Muscle of back (tissue), 13 donors: ENCODE data around the gene SLC38A5. TPM values are rescaled to one million over a fixed set of nuclear protein-coding genes. Genes with fewer than 3 reads are reported as not detected.
"Not testable (repeated sequence)": the region's sequence is repeated elsewhere in the genome, so short reads cannot be mapped to it uniquely, and the experiment has no call there.

Experiments used
- DNase-seq, 3 donors: peaks; one replicate each; pipeline versions ENCODE4 v3.0.0 to v3.0.0-alpha.2; 2013
- long read RNA-seq, 9 donors: transcript quantifications; one replicate each; lab custom pipeline, GENCODE V29; 2026
- polyA plus RNA-seq, 10 donors: library from polyadenylated mRNA; unstranded; fragments of 120-200 nt; gene quantifications; one replicate each; pipeline ENCODE4 v1.2.1, GENCODE V29; 2013; ENCODE audit not compliant: insufficient read length in 10 of 10

SLC38A5 gene
- polyA plus RNA-seq, result 10 to 100 TPM in 1 of 10 donors, 1 to 10 TPM in 9; 5.0 to 10.5 (median 7.9) TPM
- long read RNA-seq, donor 1, result 0 reads
- long read RNA-seq, donor 2, result 0 reads
- long read RNA-seq, donor 3, result 0 reads
- long read RNA-seq, donor 4, result 0 reads
- long read RNA-seq, donor 5, result 0 reads
- long read RNA-seq, donor 6, result 0 reads
- long read RNA-seq, donor 7, result 0 reads
- long read RNA-seq, donor 8, result 0 reads
- long read RNA-seq, donor 9, result 0 reads

- DNase-seq, result no peak
Measured at GRCh38 chrX:48470110-48470832, at the start of gene SLC38A5. TSS of gene SLC38A5 (minus strand) at chrX:48470260. CDS start at chrX:48467924, 2,336 bp downstream.

GRCh38 chrX:48519481-48519880 is 49.4 kb upstream of the SLC38A5 start:
- DNase-seq, result not testable (repeated sequence)

DNA sequence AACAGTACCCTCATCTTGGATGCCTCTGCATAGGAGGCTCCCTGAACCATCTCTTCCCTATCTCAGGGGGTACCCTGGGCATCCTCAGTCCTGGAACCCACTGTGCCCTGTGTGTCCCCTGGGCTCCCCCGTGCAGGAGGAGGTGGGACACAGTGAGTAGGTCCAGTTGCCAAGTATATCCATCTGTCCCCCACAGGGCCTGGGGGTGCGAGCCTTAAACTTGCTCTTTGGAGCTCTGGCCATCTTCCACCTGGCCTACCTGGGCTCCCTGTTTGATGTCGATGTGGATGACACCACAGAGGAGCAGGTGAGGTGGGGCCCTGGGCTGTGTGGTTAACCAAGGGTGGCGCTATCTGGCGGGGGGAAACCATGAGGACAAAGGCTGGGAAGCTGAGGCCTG is 46.9 kb upstream of the SLC38A5 start:
- no peak for DNase-seq

DNA sequence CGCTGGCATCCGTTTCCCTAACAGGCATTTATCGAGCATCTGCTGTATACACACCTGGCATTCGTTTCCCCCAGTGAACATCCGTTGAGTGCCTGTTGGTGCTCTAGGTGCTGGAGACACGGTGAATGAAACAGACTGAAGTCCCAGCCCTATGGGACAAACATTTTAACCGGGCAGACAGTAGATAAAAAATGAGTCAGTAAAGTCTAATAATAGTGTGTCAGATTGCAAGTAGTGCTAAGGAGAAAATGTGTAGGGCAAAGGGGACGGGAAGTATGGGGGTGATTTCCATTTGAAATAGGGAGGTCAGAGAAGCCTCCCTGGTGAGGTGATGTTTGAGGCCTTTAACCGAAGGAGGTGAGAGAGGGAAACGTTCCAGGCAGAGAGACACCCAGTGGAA is 46.2 kb upstream of the SLC38A5 start:
- no peak for DNase-seq

DNA sequence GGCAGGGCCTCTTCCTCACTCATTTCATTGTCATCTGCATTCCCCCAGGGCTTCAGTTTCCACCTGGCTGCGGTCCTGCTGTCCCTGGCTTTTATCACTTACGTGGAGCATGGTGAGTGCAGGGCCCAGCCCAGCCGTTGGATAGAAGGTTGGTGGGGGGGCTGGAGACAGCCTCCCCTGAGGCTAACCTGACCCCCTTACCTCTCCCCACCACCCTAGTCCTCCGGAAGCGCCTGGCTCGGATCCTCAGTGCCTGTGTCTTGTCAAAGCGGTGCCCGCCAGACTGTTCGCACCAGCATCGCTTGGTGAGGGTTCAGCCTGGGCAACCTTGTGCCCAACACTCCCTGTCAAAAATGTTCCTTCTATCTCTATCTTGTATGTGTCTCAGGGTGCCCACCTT is 45.8 kb upstream of the SLC38A5 start:
- DNase-seq, result no peak

- DNase-seq, result no peak
Measured at GRCh38 chrX:48514868-48515460, 44.9 kb upstream of the SLC38A5 start.

DNA sequence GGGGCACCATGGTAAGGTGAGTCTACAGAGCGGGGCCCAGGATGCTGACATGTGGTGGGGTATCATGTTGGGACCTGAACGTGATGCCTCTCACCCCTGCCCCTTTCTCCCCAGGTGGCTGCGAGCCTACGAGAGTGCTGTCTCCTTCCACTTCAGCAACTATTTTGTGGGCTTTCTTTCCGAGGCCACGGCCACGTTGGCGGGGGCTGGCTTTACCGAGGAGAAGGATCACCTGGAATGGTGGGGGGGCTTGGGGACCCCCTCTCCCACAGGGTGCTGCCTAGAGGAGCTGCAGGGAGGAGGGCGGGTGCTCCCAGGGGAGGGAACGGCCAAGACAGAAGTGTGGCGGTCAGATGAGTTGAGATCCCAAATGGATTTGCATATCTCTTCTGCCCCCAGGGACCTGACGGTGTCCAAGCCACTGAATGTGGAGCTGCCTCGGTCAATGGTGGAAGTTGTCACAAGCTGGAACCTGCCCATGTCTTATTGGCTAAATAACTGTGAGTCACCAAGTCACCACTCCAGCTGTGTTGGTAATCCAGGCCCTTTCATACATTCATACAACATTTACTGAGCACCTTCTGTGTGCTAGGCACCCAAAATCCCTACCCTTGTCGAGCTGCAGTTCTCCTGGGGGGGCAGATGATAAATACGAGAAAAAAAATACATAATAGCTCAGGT is 44.2 kb upstream of the SLC38A5 start:
- DNase-seq, result no peak

DNA sequence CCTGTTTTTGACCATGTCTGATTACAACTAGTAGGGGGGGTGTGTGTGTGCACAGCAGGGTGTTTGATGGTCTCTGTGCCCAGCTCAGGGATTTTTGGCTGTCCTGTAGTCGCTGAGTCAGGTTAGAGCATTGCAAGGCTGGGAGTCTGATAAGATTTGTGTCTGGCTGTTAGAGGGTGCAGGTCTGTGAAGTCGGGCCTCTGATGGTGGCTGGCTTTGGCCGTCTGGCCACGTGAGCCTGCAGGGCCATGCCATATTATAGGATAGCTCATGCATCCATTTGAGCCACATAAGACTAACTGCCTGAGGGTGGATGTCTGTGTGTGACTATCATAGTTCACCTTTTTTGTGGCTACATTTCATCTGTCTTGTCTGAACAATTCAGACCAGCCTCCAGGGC is 43.6 kb upstream of the SLC38A5 start:
- no peak for DNase-seq

GRCh38 chrX:48512371-48512935 is 42.4 kb upstream of the SLC38A5 start:
- no peak for DNase-seq

DNA sequence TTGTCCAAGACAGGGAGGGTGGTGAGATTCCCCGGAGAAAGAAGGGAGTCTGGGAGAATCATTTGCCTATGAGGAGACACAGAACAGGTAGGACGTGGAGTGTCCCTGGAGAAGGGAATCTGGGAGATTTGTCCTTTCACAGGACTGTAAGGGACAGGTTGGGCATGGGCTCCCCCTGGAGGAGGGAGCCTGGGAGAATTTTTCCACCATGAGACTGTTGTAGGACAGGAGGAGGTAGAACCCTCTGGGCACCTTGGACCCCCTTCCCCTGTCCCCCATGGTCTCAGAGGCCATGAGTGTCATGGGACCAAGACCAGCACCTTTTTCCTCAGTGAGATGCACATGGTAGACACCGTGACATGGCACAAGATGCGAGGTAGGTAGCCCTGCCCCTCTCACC is 41.5 kb upstream of the SLC38A5 start:
- DNase-seq, result no peak

- DNase-seq, result peak in 1 of 3 donors; percentile 13
Measured at GRCh38 chrX:48509619-48510018, 39.6 kb upstream of the SLC38A5 start.

DNA sequence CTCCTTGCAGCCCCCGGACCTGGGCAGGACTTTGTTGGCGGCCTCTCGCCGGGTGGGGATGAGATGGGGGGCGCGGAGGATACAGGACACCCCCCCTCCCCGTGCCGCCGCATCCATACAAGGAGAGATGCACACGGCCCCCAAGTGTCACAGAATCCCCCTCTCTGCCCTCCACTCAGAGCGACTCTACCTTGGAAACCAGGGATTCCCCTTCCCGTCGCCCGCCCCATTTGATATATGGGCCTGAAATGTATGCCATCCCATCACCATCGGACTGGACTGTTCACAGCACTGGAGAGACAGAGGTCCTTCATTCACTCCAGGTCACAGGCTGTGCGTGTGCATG is 39.2 kb upstream of the SLC38A5 start:
- DNase-seq, result peak in 1 of 3 donors; percentile 7

DNA sequence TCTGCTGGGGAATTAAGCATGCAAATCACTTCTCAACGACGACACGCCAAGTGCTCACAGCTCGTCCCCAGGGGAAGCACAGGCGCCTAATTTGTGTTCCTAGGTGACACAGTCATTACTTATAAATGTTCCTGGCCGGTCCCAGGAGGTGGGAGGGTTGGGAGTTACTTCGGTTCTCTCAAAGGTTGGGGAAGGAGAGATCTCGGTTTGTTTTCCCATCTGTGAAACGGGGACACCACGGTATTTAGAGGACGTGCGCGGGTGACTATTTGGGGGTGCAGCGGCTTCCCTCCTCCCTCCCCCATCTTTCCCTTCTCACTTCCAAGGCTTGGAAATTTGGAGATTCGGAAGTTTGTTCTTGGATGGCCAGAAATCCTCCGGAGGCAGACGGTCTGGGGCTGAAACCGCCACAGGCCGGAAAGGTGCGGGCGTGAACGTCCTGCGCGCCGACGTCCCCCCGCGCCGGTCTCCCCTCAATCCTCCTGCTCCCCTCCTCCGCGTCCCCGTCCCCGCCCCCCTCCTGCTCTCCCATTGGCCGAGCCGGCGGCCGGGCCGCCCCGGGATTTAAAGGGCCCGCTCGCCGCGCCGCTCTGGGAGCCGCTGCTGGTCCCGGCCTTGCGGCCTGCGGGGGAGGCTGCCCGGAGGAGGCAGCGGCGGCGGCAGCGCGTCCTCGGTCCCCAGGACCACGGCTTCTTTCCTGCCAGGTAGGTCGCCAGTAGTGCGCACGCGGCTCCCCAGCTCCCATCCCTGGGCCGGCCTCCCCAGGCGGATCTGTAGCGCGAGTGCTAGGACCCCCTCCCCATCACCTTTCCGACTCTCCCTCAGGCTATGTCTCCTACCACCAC is 38.6 kb upstream of the SLC38A5 start, which contains the start of gene PORCN:
Gene PORCN (plus strand): TSS at position 593 of the 845 bp plus-strand sequence. CDS start 829 bp downstream, outside the sequence.
- peak in 2 of 3 donors; percentile 59 to 84 for DNase-seq

- DNase-seq, result no peak
Measured at GRCh38 chrX:48507246-48507645, 37.2 kb upstream of the SLC38A5 start.

- no peak for DNase-seq
Measured at GRCh38 chrX:48505481-48505880, 35.4 kb upstream of the SLC38A5 start.

GRCh38 chrX:48504261-48504660 is 34.2 kb upstream of the SLC38A5 start:
- DNase-seq, result no peak

- DNase-seq, result no peak
Measured at GRCh38 chrX:48498374-48498809, 28.3 kb upstream of the SLC38A5 start.

- no peak for DNase-seq
Measured at GRCh38 chrX:48497871-48498270, 27.8 kb upstream of the SLC38A5 start.

GRCh38 chrX:48496660-48497059 is 26.6 kb upstream of the SLC38A5 start:
- DNase-seq, result no peak

DNA sequence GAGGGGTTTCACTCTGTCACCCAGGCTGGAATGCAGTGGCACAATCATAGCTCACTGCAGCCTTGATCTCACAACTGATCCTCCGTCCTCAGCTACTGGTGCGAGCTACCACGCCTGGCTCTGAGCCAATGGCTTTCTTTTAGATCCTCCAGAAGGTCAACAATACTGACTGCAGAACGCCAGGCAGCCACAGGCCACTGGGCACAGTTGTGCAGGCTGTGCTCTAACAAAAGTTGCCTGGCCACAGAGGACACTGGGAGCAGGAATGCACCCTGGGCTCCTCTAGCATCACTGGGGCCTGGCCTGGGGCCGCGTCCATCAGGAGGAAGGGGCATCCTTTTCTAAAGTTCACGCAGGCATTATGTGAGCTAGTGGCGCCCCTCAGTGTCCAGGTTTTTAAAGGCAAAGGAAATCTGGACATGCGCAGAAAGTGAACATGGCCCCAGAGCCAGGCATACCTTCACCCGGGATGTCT is 23.9 kb upstream of the SLC38A5 start:
- DNase-seq, result peak in 2 of 3 donors; percentile 23 to 39
